PC-3 (cell line): ENCODE data around the gene APOL4.

Experiments used
- CTCF ChIP-seq: fragments of 300-600 bp; sonication (generic); conservative IDR thresholded peaks from 2 replicates; pipeline ENCODE4 v1.5.1; 2017; ENCODE audit warnings: antibody characterized with exemption, low read depth, mild to moderate bottlenecking, low read length
- EZH2 ChIP-seq: fragments of 300-600 bp; sonication (generic); IDR thresholded peaks from one replicate; pipeline ENCODE4 v1.6.1; 2017; ENCODE audit warnings: antibody characterized with exemption, mild to moderate bottlenecking, low read length; ENCODE audit not compliant: unreplicated experiment
- EZH2phosphoT487 ChIP-seq: fragments of 300-600 bp; sonication (generic); IDR thresholded peaks from 2 replicates; pipeline ENCODE4 v1.6.1; 2018; ENCODE audit warnings: mild to moderate bottlenecking, antibody characterized with exemption, low read length, borderline replicate concordance

GRCh38 chr22:36183446-36183845, 18.2 kb downstream of the APOL4 start:
- no peak for TF ChIP-seq EZH2phosphoT487
- no peak for TF ChIP-seq CTCF
- no peak for TF ChIP-seq EZH2
